ENCODE measurements around the gene NT5E.

DNA sequence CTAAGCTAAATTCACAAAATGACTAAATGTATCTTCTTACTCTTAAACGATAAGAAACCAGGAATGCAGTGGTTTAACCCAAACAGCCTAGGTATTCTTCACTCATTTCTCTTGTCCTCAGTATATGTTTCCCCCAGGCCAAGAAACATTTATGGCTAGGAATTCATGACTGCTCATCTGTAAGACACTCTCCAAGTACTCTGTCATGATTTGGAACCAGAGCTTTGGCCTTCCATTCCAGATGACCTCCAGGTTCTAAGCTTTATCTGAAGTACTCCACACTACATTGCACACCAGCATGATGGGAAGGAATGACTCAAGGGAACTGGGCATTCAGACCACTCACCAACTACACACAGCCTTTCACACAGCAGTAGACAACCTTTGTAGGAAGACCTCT lies 29.3 kb downstream of the NT5E start:
- TF ChIP-seq, protein P1, sequence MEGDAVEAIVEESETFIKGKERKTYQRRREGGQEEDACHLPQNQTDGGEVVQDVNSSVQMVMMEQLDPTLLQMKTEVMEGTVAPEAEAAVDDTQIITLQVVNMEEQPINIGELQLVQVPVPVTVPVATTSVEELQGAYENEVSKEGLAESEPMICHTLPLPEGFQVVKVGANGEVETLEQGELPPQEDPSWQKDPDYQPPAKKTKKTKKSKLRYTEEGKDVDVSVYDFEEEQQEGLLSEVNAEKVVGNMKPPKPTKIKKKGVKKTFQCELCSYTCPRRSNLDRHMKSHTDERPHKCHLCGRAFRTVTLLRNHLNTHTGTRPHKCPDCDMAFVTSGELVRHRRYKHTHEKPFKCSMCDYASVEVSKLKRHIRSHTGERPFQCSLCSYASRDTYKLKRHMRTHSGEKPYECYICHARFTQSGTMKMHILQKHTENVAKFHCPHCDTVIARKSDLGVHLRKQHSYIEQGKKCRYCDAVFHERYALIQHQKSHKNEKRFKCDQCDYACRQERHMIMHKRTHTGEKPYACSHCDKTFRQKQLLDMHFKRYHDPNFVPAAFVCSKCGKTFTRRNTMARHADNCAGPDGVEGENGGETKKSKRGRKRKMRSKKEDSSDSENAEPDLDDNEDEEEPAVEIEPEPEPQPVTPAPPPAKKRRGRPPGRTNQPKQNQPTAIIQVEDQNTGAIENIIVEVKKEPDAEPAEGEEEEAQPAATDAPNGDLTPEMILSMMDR (IDR thresholded peaks at IDR 0.05): no peak
- TF ChIP-seq POLR2A (IDR thresholded peaks at IDR 0.05) (no peak), POLR2AphosphoS5 (IDR thresholded peaks at IDR 0.05) (no peak), EP300 (IDR thresholded peaks at IDR 0.05) (no peak)
